ENCODE results near the gene MEGF6. TPM values are rescaled to one million over a fixed set of nuclear protein-coding genes. Genes with fewer than 3 reads are reported as not detected.

MEGF6 gene
- total RNA-seq, 4 donors from 2014 or later = 66.7 to 120 (median 74.5) TPM

DNA sequence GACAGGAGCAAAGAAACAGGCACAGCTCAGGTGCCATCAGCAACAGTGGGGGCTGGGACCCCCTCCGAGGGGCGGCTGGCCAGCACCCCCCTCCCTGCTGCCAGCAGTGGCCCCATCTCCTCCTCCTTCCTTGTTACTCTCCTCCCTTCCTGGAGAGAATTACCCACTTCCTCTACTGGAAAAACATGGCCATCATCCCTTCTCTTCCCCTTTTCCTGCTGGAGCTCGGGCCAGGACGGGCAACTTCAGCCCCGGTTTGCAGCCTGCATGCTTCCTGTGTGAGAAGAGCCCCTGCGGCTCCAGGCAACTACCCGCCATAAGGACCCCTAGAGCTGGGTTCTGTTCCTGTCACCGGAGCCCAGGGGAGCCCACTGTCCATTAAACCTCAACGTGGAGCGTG is 17.6 kb downstream of the MEGF6 start:
- H3K9me3 ChIP-seq = no peaks in the 10 kb centered on the region
- TF ChIP-seq POLR2A (IDR thresholded peaks at IDR 0.05) (no peak), EP300 (IDR thresholded peaks at IDR 0.05) (no peak), POLR2AphosphoS5 (IDR thresholded peaks at IDR 0.05) (no peak)
- TF ChIP-seq, protein P1, sequence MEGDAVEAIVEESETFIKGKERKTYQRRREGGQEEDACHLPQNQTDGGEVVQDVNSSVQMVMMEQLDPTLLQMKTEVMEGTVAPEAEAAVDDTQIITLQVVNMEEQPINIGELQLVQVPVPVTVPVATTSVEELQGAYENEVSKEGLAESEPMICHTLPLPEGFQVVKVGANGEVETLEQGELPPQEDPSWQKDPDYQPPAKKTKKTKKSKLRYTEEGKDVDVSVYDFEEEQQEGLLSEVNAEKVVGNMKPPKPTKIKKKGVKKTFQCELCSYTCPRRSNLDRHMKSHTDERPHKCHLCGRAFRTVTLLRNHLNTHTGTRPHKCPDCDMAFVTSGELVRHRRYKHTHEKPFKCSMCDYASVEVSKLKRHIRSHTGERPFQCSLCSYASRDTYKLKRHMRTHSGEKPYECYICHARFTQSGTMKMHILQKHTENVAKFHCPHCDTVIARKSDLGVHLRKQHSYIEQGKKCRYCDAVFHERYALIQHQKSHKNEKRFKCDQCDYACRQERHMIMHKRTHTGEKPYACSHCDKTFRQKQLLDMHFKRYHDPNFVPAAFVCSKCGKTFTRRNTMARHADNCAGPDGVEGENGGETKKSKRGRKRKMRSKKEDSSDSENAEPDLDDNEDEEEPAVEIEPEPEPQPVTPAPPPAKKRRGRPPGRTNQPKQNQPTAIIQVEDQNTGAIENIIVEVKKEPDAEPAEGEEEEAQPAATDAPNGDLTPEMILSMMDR (IDR thresholded peaks at IDR 0.05) = no peak
- no peak overlapping the region for H3K4me3 ChIP-seq
- H3K4me1 ChIP-seq = peaks cover 25% of the 10 kb centered on the region
- no peaks in the 10 kb centered on the region for H3K36me3 ChIP-seq
- H3K27ac ChIP-seq = no peak overlapping the region
- no peak for DNase-seq (ENCODE audit: low spot score in 2 of 2)
- no peaks in the 10 kb centered on the region for H3K27me3 ChIP-seq
- 71% methylated on average over 10 of the region's 10 CpGs for WGBS

DNA sequence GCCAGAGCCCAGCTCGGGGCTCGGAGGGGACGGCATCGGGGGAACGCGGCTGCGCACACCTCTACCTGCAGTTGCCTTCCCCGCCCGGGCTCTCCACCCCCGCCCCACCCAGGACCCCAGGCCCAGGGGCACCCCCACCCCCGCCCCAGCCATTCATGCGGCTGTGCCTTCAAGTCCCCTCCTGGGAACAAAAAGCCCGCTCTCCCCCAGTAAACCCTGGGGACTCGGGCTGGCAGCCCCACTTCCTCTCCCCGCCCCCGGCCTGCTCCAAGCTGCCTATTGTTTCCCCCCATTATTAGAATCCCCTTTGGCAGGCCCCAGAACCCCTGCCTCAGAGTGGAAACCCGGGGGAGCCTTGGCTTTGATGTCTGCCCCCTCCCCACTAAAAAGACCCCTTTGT is 18.0 kb downstream of the MEGF6 start:
- TF ChIP-seq POLR2AphosphoS5 (IDR thresholded peaks at IDR 0.05) = no peak
- TF ChIP-seq, protein P1 (IDR thresholded peaks at IDR 0.05) = no peak
- TF ChIP-seq EP300 (IDR thresholded peaks at IDR 0.05) = no peak
- no peak for TF ChIP-seq POLR2A (IDR thresholded peaks at IDR 0.05)
- Histone ChIP-seq H3K9me3 (no peaks in the 10 kb centered on the region), H3K4me1 (peaks cover 20% of the 10 kb centered on the region), H3K27ac (no peak overlapping the region), H3K4me3 (no peak overlapping the region), H3K27me3 (no peaks in the 10 kb centered on the region), H3K36me3 (no peaks in the 10 kb centered on the region)
- no peak for DNase-seq (ENCODE audit: low spot score in 2 of 2)
- WGBS = 95% methylated on average over 12 of the region's 17 CpGs

DNA sequence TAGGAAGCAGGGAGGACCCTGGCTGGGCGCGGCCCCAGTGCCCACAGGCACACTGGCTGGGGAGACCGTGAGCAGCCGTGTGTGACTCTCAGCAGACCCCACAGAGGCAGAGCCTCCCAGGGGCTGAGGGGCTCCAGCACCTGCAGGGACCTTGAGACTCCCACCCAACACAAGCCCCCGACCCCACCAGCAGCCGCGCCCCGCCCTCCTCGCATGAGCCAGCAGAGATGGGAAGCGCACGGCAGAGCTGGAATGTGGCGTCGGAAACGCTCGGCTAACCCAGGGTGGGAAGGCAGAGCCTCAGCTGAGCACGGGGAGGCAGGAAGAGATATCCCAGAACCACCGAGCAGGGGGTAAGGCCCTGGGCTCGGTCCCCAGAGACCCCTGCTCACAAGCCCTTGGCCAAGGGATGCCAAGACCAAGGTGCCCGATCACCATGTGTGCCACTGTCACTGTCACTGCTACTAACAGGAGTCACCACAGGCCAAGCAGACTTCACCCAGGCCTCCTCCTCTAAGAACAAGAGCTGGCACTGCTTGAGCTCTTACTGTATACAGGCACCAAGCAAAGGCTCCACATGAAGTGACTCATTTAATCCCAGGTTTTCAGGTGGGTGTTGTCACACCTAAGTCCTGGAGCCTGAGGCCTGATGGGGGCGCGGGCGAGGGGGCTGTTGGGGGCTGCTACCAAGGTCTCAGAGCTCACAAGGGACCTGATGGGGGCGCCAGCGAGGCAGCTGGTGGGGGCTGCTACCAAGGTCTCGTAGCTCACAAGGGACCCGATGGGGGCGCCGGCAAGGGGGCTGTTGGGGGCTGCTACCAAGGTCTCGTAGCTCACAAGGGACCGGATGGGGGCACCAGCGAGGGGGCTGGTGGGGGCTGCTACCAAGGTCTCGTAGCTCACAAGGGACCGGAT is 20.1 kb downstream of the MEGF6 start:
- TF ChIP-seq EP300 (IDR thresholded peaks at IDR 0.05) (no peak), POLR2AphosphoS5 (IDR thresholded peaks at IDR 0.05) (no peak), POLR2A (IDR thresholded peaks at IDR 0.05) (no peak)
- TF ChIP-seq, protein P1 (IDR thresholded peaks at IDR 0.05) = no peak
- Histone ChIP-seq H3K27ac (no peak overlapping the region), H3K36me3 (no peaks in the 10 kb centered on the region), H3K9me3 (no peaks in the 10 kb centered on the region), H3K4me1 (peaks cover 9% of the 10 kb centered on the region), H3K4me3 (no peak overlapping the region), H3K27me3 (no peaks in the 10 kb centered on the region)
- DNase-seq (ENCODE audit: low spot score in 2 of 2) = no peak
- 90% methylated on average over 17 of the region's 33 CpGs for WGBS

DNA sequence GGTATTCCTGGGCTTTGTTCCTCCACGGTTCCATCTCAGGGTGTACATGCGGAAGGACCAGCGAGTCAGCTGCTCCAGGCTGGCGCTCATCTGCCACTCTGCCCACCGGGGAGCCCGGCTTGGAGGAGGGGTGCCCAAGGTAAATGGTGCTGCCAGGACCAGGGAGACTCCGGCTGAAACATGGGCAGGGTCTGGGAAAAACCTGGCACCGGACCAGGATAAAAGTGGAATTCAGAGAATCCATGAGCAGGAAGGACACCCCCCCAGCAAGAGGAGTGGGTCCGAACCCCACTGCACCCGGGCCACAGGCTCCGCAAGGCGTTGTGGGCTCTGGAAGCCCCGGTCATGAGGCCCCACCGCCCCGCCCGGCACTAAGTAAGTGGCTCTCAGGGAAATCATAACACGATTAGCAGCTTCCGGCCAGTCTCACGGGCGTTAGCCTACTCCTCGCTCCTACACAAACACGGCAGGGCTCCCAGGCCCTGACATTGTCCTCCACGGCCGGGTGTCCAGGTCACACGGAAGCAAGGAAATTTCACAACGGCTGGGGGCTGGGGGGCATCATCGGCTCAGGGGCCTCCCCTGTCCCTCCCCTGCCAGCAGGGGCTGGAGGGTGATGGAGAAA is 21.1 kb downstream of the MEGF6 start:
- Histone ChIP-seq H3K36me3 (no peaks in the 10 kb centered on the region), H3K27me3 (no peaks in the 10 kb centered on the region), H3K27ac (no peak overlapping the region), H3K4me1 (peaks cover 5% of the 10 kb centered on the region), H3K4me3 (no peak overlapping the region), H3K9me3 (no peaks in the 10 kb centered on the region)
- no peak for DNase-seq (ENCODE audit: low spot score in 2 of 2)
- no peak for TF ChIP-seq POLR2AphosphoS5 (IDR thresholded peaks at IDR 0.05)
- TF ChIP-seq, protein P1 (IDR thresholded peaks at IDR 0.05) = no peak
- TF ChIP-seq EP300 (IDR thresholded peaks at IDR 0.05) = no peak
- TF ChIP-seq POLR2A (IDR thresholded peaks at IDR 0.05) = no peak
- WGBS = 94% methylated on average over 23 of the region's 27 CpGs

DNA sequence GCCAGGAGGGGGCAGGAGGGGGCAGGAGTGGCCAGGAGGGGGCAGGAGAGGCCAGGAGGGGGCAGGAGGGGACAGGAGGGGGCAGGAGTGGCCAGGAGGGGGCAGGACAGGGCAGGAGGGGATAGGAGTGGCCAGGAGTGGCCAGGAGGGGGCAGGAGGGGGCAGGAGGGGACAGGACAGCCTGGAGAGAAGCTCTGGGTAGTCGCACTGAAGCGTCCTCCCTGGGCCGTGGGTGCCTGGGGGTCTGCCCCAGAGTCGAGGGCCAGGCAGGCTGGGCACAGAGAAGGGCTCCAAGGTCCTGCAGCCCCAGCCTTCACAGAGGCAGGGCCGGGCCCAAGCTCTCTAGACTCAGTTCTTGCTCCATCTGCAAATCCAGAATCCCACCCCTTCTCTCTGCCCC is 22.9 kb downstream of the MEGF6 start:
- Histone ChIP-seq H3K27me3 (no peaks in the 10 kb centered on the region), H3K27ac (no peak overlapping the region), H3K9me3 (no peaks in the 10 kb centered on the region), H3K4me3 (no peak overlapping the region), H3K4me1 (no peaks in the 10 kb centered on the region), H3K36me3 (no peaks in the 10 kb centered on the region)
- DNase-seq (ENCODE audit: low spot score in 2 of 2) = no peak
- TF ChIP-seq, protein P1 (IDR thresholded peaks at IDR 0.05) = no peak
- no peak for TF ChIP-seq POLR2A (IDR thresholded peaks at IDR 0.05)
- no peak for TF ChIP-seq POLR2AphosphoS5 (IDR thresholded peaks at IDR 0.05)
- TF ChIP-seq EP300 (IDR thresholded peaks at IDR 0.05) = no peak
- 60% methylated on average over 1 of the region's 5 CpGs for WGBS

Data from suprapubic skin (tissue), 4 donors.